Measurements from ENCODE around the gene TRIM60. TPM values are rescaled to one million over a fixed set of nuclear protein-coding genes. Genes with fewer than 3 reads are reported as not detected.

Gene TRIM60
- total and polyA plus RNA-seq, 2 experiments from 2014 or later = not detected

GRCh38 chr4:165009493-165010227 is 22.1 kb upstream of the TRIM60 start:
- Histone ChIP-seq H3K27ac (ENCODE audit: low read depth) (no peak overlapping the region), H3K4me1 (ENCODE audit: insufficient read depth) (no peaks in the 10 kb centered on the region), H4K20me1 (replicated peaks; ENCODE audit: insufficient read depth) (no peaks in the 10 kb centered on the region), H3K79me2 (replicated peaks; ENCODE audit: insufficient read depth) (no peaks in the 10 kb centered on the region), H3K36me3 (ENCODE audit: insufficient read depth) (no peaks in the 10 kb centered on the region), H2AFZ (no peak overlapping the region), H3K4me2 (no peak overlapping the region), H3K27me3 (ENCODE audit: insufficient read depth) (no peaks in the 10 kb centered on the region), H3F3A (replicated peaks; ENCODE audit: low read depth) (no peaks in the 10 kb centered on the region), H3K9me2 (ENCODE audit: insufficient read depth) (no peaks in the 10 kb centered on the region), H3K4me3 (no peak overlapping the region)
- Mint-ChIP-seq H3K4me3 (no peak overlapping the region), H3K4me1 (peaks cover 4% of the 10 kb centered on the region; the same call in 1 of the 3 replicates), H3K9me3 (no peaks in the 10 kb centered on the region), H3K36me3 (ENCODE audit: low read depth) (no peaks in the 10 kb centered on the region), H3K27me3 (ENCODE audit: insufficient read depth, low read depth, poor library complexity) (peaks cover 8% of the 10 kb centered on the region), H3K27ac (no peak overlapping the region)
- DNase-seq (ENCODE audit: low spot score) = no peak
- ATAC-seq = no peak
- no peak for TF ChIP-seq ZNF114 (CRISPR knock-in tag; IDR thresholded peaks at IDR 0.05)
- no peak for TF ChIP-seq JUNB (IDR thresholded peaks at IDR 0.05; ENCODE audit: unreplicated experiment)
- TF ChIP-seq STAT1 (IDR thresholded peaks at IDR 0.05; ENCODE audit: unreplicated experiment) = no peak
- TF ChIP-seq NANOG (IDR thresholded peaks at IDR 0.05; ENCODE audit: borderline replicate concordance) = no peak
- TF ChIP-seq CREB1 (CRISPR knock-in tag; IDR thresholded peaks at IDR 0.05; ENCODE audit: low read depth) = no peak
- TF ChIP-seq ETS1 (IDR thresholded peaks at IDR 0.05) = no peak
- TF ChIP-seq ZNF331 (CRISPR knock-in tag; IDR thresholded peaks at IDR 0.05; ENCODE audit: low read depth) = no peak
- no peak for TF ChIP-seq EZH2phosphoT487 (IDR thresholded peaks at IDR 0.05; ENCODE audit: unreplicated experiment)
- TF ChIP-seq REST (IDR thresholded peaks at IDR 0.05; ENCODE audit: unreplicated experiment) = no peak
- TF ChIP-seq CTCF (conservative IDR thresholded peaks at IDR 0.05; ENCODE audit: low read depth in 2 of 2) = no peak
- no peak for TF ChIP-seq EZH2 (IDR thresholded peaks at IDR 0.05; ENCODE audit: low read depth, unreplicated experiment)
- TF ChIP-seq POLR2AphosphoS5 (IDR thresholded peaks at IDR 0.05; ENCODE audit: low read depth) = no peak
- no peak for TF ChIP-seq ZNF462 (CRISPR knock-in tag; IDR thresholded peaks at IDR 0.05)
